CD4-positive, alpha-beta T cell treated with Interleukin-4 for 4 hours (primary cell): ENCODE results near the gene IFFO2.

Experiments
- DNase-seq: peaks from one replicate; pipeline ENCODE4 v3.0.0-alpha.2; 2020

IFFO2 gene

GRCh38 chr1:18949686-18950400 is 6.6 kb downstream of the IFFO2 start:
- DNase-seq, result no peak

GRCh38 chr1:18948913-18949685 is 7.4 kb downstream of the IFFO2 start:
- DNase-seq, result no peak

GRCh38 chr1:18948048-18948912 is 8.2 kb downstream of the IFFO2 start:
- DNase-seq, result peak; percentile 78

GRCh38 chr1:18947570-18947969 is 8.9 kb downstream of the IFFO2 start:
- no peak for DNase-seq

- DNase-seq, result no peak
Measured at GRCh38 chr1:18946550-18947381, 9.7 kb downstream of the IFFO2 start.

- DNase-seq, result no peak
Measured at GRCh38 chr1:18945401-18945849, 11.1 kb downstream of the IFFO2 start.

GRCh38 chr1:18944810-18945209 is 11.7 kb downstream of the IFFO2 start:
- no peak for DNase-seq

GRCh38 chr1:18943914-18944572 is 12.4 kb downstream of the IFFO2 start:
- DNase-seq, result no peak

- no peak for DNase-seq
Measured at GRCh38 chr1:18943162-18943561, 13.3 kb downstream of the IFFO2 start.

GRCh38 chr1:18942340-18942739 is 14.1 kb downstream of the IFFO2 start:
- no peak for DNase-seq

GRCh38 chr1:18941221-18942141 is 15.0 kb downstream of the IFFO2 start:
- no peak for DNase-seq

GRCh38 chr1:18940303-18941020 is 16.0 kb downstream of the IFFO2 start:
- no peak for DNase-seq

GRCh38 chr1:18939398-18940302 is 16.8 kb downstream of the IFFO2 start:
- no peak for DNase-seq

GRCh38 chr1:18938707-18939070 is 17.8 kb downstream of the IFFO2 start:
- no peak for DNase-seq

GRCh38 chr1:18938008-18938706 is 18.3 kb downstream of the IFFO2 start:
- DNase-seq, result no peak

GRCh38 chr1:18937539-18937938 is 18.9 kb downstream of the IFFO2 start:
- DNase-seq, result no peak

- no peak for DNase-seq
Measured at GRCh38 chr1:18936814-18937481, 19.5 kb downstream of the IFFO2 start.

- no peak for DNase-seq
Measured at GRCh38 chr1:18936471-18936813, 20.0 kb downstream of the IFFO2 start.
